B cell (primary cell): ENCODE data around the gene UGDH. TPM values are rescaled to one million over a fixed set of nuclear protein-coding genes. Genes with fewer than 3 reads are reported as not detected.

Source experiments
- ATAC-seq: fragments of 200-7000 bp; cut with Tn5 transposase; one replicate; pipeline ENCODE4 v1.10.0; 2021; ENCODE audit warnings: low read depth, mild to moderate bottlenecking, moderate number of reproducible peaks, moderate library complexity
- CTCF ChIA-PET: fragments of 350-600 bp; sonication (Branson Sonifier 250); formaldehyde crosslinking; loops from one replicate; lab custom pipeline; 2021; ENCODE audit warnings: antibody characterized with exemption, inconsistent platforms; lab: Charles Lee
- POLR2A ChIA-PET: fragments of 350-600 bp; sonication (Branson Sonifier 250); formaldehyde crosslinking; loops from one replicate; lab custom pipeline; 2021; ENCODE audit warnings: antibody characterized with exemption; lab: Charles Lee
- DNase-seq: peaks from one replicate; pipeline ENCODE4 v3.0.0; 2013
- H2AFZ ChIP-seq: 2 replicates; pipeline ENCODE4 v1.6.1; 2012; ENCODE audit warnings: mild to moderate bottlenecking, low read depth, low read length; ENCODE audit not compliant: insufficient read depth, poor library complexity, severe bottlenecking
- H3K27ac ChIP-seq, 2 donors: 1 replicate in 1 of 2; 2 replicates in 1 of 2; pipeline ENCODE4 v1.5.1; 2012 to 2013; ENCODE audit warnings: low read length in 2 of 2, mild to moderate bottlenecking in 2 of 2, moderate library complexity in 1 of 2
- H3K27me3 ChIP-seq, 4 experiments: fragments of 200-600 bp in 1 of 4; sonication (generic) in 1 of 4; replicated peaks in 1 of 4; 1 replicate in 2 of 4; 2 replicates in 2 of 4; pipeline versions ENCODE4 v1.6.1 to v1.7.0; 2013 to 2016; ENCODE audit warnings: low read length in 3 of 4, mild to moderate bottlenecking in 2 of 4, mixed read lengths in 1 of 4, moderate library complexity in 1 of 4; ENCODE audit not compliant: insufficient read depth in 4 of 4, control insufficient read depth in 3 of 4; ENCODE audit errors: control extremely low read depth in 1 of 4
- H3K36me3 ChIP-seq, 2 experiments: replicated peaks in 1 of 2; 1 replicate in 1 of 2; 2 replicates in 1 of 2; pipeline versions ENCODE4 v1.6.1 to v1.7.1; 2013; ENCODE audit warnings: low read length in 1 of 2; ENCODE audit not compliant: insufficient read depth in 2 of 2, control insufficient read depth in 1 of 2; ENCODE audit errors: control extremely low read depth in 1 of 2, extremely low read depth in 1 of 2
- H3K4me1 ChIP-seq, 2 donors: fragments of 200-600 bp in 1 of 2; sonication (generic) in 1 of 2; 1 replicate in 1 of 2; 2 replicates in 1 of 2; pipeline versions ENCODE4 v1.5.1 to v1.6.1; 2013 to 2017; ENCODE audit warnings: low read length in 2 of 2; ENCODE audit not compliant: control insufficient read depth in 2 of 2, insufficient read depth in 2 of 2
- H3K4me2 ChIP-seq: replicated peaks from 2 replicates; pipeline ENCODE3; 2012; ENCODE audit warnings: mild to moderate bottlenecking, low read depth, low read length; ENCODE audit not compliant: poor library complexity, severe bottlenecking
- H3K4me3 ChIP-seq, 5 experiments: fragments of 200-600 bp in 1 of 5; sonication (generic) in 1 of 5; 1 replicate in 3 of 5; 2 replicates in 2 of 5; pipeline versions ENCODE4 v1.5.1 to v1.7.0; 2011 to 2016; ENCODE audit warnings: low read length in 4 of 5, mild to moderate bottlenecking in 4 of 5, low read depth in 2 of 5, control low read depth in 1 of 5, moderate library complexity in 1 of 5; ENCODE audit not compliant: insufficient read depth in 1 of 5; ENCODE audit errors: control extremely low read depth in 1 of 5, extremely low read depth in 1 of 5
- H3K79me2 ChIP-seq: fragments of 200-600 bp; sonication (generic); one replicate; pipeline ENCODE4 v1.6.0; 2016; ENCODE audit warnings: low read length; ENCODE audit not compliant: control insufficient read depth, insufficient read depth
- H3K9ac ChIP-seq: fragments of 200-600 bp; sonication (generic); 2 replicates; pipeline ENCODE4 v1.6.1; 2017; ENCODE audit warnings: mild to moderate bottlenecking, low read length, moderate library complexity
- H3K9me3 ChIP-seq, 3 donors: one replicate each; pipeline versions ENCODE4 v1.6.1 to v1.7.1; 2013; ENCODE audit warnings: low read length in 2 of 3; ENCODE audit not compliant: control insufficient read depth in 2 of 3, insufficient read depth in 1 of 3; ENCODE audit errors: control extremely low read depth in 1 of 3
- H4K20me1 ChIP-seq: 2 replicates; pipeline ENCODE4 v1.6.0; 2012; ENCODE audit warnings: mild to moderate bottlenecking, low read length; ENCODE audit not compliant: insufficient read depth, control insufficient read depth, poor library complexity, severe bottlenecking
- H3K27ac Mint-ChIP-seq: one replicate; pipeline ENCODE4 v1.8.0; 2021; ENCODE audit warnings: mixed read lengths
- H3K27me3 Mint-ChIP-seq: one replicate; pipeline ENCODE4 v1.8.0; 2021; ENCODE audit warnings: mixed read lengths
- H3K4me1 Mint-ChIP-seq: one replicate; pipeline ENCODE4 v1.8.0; 2021; ENCODE audit warnings: mixed read lengths
- H3K4me3 Mint-ChIP-seq: one replicate; pipeline ENCODE4 v1.8.0; 2021; ENCODE audit warnings: mixed read lengths
- H3K9me3 Mint-ChIP-seq: one replicate; pipeline ENCODE4 v1.8.0; 2022; ENCODE audit warnings: mixed read lengths; ENCODE audit not compliant: insufficient read depth
- EZH2 ChIP-seq: IDR thresholded peaks from 2 replicates; pipeline ENCODE4 v1.6.1; 2012; ENCODE audit warnings: borderline replicate concordance, low read depth, mild to moderate bottlenecking, moderate library complexity, low read length; ENCODE audit not compliant: insufficient read depth, poor library complexity, severe bottlenecking
- WGBS: methylation state at CpG from one replicate; pipeline ENCODE4 v1.1.5; 2013; ENCODE audit warnings: missing lambda C conversion rate; ENCODE audit not compliant: insufficient coverage; 5-methylcytosine and 5-hydroxymethylcytosine counted together
- intact Hi-C: fragments of 100-400 bp; cut with micrococcal nuclease; formaldehyde crosslinking; loops from one replicate; pipeline ENCODE4 v1.10.0; 2022
- polyA plus RNA-seq: library from polyadenylated mRNA; depleted of rRNA; stranded (reverse); fragments of >200 nt; gene quantifications from 2 replicates; pipeline ENCODE4 v1.2.3, GENCODE V29; 2012
- total RNA-seq, 2 donors: library from RNA; stranded (reverse); fragments of 120-200 nt in 1 of 2; gene quantifications; 1 replicate in 1 of 2; 2 replicates in 1 of 2; pipeline versions ENCODE4 v1.2.3 to v1.2.4, GENCODE V29; 2013 to 2022
- TF ChIP-seq, protein P1 (sequence below): fragments of 200-600 bp; IDR thresholded peaks from one replicate; pipeline ENCODE4 v1.8.0; 2022; ENCODE audit warnings: antibody characterized with exemption, mild to moderate bottlenecking

The UGDH gene
- total and polyA plus RNA-seq, 2 donors (not counting 1 experiment from before 2014, with no cell fraction given), result 3.5 to 25.4 TPM

DNA sequence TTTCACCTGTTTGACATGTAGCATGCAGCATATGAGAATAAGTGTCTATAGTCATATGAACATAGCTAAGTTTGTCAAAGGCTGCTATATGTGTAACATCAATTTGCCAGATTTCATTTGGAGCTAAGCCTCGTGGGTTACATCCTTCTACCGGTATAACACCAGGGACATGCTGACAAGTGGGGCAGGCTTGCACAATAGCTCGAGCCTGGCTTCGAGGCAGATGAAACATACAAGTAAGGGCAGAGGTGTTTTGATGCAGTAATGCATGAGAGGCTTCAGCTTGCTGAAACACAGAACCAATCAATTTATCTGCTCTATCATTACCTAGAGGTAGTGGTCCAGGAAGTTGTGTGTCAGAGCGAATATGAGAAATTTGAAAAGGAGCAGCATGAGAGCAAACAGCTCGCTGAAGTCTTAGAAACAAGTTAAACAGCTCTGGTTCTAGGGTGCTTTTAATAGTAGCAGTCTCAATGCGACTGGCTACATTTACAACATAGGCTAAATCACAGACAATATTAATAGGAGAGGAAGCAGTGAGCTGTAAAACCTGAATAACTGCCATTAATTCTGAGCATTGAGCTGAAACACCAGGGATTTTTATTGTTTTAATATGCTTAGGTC is 14.9 kb upstream of the UGDH start:
- Mint-ChIP-seq H3K27me3 (no peaks in the 10 kb centered on the region), H3K9me3 (no peaks in the 10 kb centered on the region), H3K27ac (no peak overlapping the region), H3K4me3 (no peak overlapping the region), H3K4me1 (no peaks in the 10 kb centered on the region)
- Histone ChIP-seq H3K4me3 (no peak overlapping the region), H4K20me1 (no peaks in the 10 kb centered on the region), H3K4me2 (no peak overlapping the region), H3K9ac (no peak overlapping the region), H2AFZ (no peak overlapping the region), H3K27me3 (no peaks in the 10 kb centered on the region), H3K4me1 (no peaks in the 10 kb centered on the region), H3K27ac (no peak overlapping the region), H3K79me2 (no peaks in the 10 kb centered on the region), H3K36me3 (peaks cover 0 to 7% of the 10 kb centered on the region in 2 experiments), H3K9me3 (no peaks in the 10 kb centered on the region)
- CTCF ChIA-PET, result no interaction called here
- no peak for TF ChIP-seq EZH2
- TF ChIP-seq, protein P1, sequence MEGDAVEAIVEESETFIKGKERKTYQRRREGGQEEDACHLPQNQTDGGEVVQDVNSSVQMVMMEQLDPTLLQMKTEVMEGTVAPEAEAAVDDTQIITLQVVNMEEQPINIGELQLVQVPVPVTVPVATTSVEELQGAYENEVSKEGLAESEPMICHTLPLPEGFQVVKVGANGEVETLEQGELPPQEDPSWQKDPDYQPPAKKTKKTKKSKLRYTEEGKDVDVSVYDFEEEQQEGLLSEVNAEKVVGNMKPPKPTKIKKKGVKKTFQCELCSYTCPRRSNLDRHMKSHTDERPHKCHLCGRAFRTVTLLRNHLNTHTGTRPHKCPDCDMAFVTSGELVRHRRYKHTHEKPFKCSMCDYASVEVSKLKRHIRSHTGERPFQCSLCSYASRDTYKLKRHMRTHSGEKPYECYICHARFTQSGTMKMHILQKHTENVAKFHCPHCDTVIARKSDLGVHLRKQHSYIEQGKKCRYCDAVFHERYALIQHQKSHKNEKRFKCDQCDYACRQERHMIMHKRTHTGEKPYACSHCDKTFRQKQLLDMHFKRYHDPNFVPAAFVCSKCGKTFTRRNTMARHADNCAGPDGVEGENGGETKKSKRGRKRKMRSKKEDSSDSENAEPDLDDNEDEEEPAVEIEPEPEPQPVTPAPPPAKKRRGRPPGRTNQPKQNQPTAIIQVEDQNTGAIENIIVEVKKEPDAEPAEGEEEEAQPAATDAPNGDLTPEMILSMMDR, result no peak
- intact Hi-C loops, result no loop called here
- ATAC-seq (no peak), DNase-seq (no peak)
- POLR2A ChIA-PET, result interaction anchor here (0.6 kb wide), 1 partner anchor 861 kb away, joined by 15 read pairs; no protein-coding TSS in a partner anchor
- 97% methylated on average over 3 of the region's 7 CpGs for WGBS

DNA sequence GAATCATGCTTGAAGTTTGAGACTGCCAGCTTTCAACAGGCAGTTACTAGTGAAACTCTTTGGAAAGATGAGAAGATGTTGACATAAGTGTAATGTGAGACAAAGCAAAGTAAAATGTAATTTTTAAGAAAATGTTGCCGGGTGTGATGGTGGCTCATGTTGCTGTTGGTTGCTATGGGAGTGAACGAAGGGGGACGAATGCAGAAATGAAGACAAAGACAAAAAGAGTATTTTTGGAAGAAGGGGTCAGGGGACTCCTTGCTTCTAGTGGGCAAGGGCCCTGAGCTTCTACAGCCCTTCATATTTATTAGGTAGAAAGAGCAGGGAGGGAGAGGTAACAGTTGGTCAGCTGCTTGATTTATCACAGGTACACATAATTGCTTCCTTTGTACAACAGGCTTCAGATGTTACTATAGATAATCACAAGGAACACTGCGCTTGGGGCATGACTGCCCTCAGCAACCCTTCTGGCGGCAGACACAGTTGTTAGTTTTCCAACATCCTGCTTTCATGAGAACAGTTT is 11.9 kb upstream of the UGDH start:
- no peaks in the 10 kb centered on the region for H3K27me3 Mint-ChIP-seq
- POLR2A ChIA-PET, result no interaction called here
- WGBS, result 90% methylated on average over 1 of the region's 5 CpGs
- H3K4me2 ChIP-seq, result no peak overlapping the region
- no peaks in the 10 kb centered on the region for H3K79me2 ChIP-seq
- H2AFZ ChIP-seq, result no peak overlapping the region
- H3K27ac Mint-ChIP-seq, result no peak overlapping the region
- intact Hi-C loops, result no loop called here
- ATAC-seq, result no peak
- DNase-seq, result no peak
- H3K4me1 ChIP-seq, result no peaks in the 10 kb centered on the region
- no peak overlapping the region for H3K9ac ChIP-seq
- no peak overlapping the region for H3K27ac ChIP-seq
- no peaks in the 10 kb centered on the region for H4K20me1 ChIP-seq
- no peak overlapping the region for H3K4me3 ChIP-seq
- H3K9me3 ChIP-seq, result no peaks in the 10 kb centered on the region
- H3K9me3 Mint-ChIP-seq, result no peaks in the 10 kb centered on the region
- TF ChIP-seq, protein P1, result no peak
- no peak for TF ChIP-seq EZH2
- no peaks in the 10 kb centered on the region for H3K27me3 ChIP-seq
- peaks cover 0 to 5% of the 10 kb centered on the region in 2 experiments for H3K36me3 ChIP-seq
- H3K4me1 Mint-ChIP-seq, result no peaks in the 10 kb centered on the region
- CTCF ChIA-PET, result no interaction called here
- H3K4me3 Mint-ChIP-seq, result no peak overlapping the region
